Stomach (tissue), 9 donors: ENCODE data around the gene AUTS2. TPM values are rescaled to one million over a fixed set of nuclear protein-coding genes. Genes with fewer than 3 reads are reported as not detected.

Experiments used
- DNase-seq, 2 donors: peaks; one replicate each; pipeline versions ENCODE4 v3.0.0 to v3.0.0-alpha.2; 2013 to 2019
- H3K27ac ChIP-seq, 5 donors: fragments of 200-600 bp in 4 of 5; sonication (generic) in 4 of 5; one replicate each; pipeline ENCODE4 v1.5.1; 2013 to 2019; ENCODE audit warnings: mild to moderate bottlenecking in 1 of 5, moderate library complexity in 1 of 5
- H3K27me3 ChIP-seq, 3 donors: fragments of 200-600 bp; sonication (generic); one replicate each; pipeline ENCODE4 v1.5.1; 2017 to 2019; ENCODE audit warnings: mixed run types in 1 of 3
- H3K36me3 ChIP-seq, 4 donors: fragments of 200-600 bp; sonication (generic); 1 replicate in 3 of 4; 2 replicates in 1 of 4; pipeline ENCODE4 v1.5.1; 2016 to 2019
- H3K4me1 ChIP-seq, 4 donors: fragments of 200-600 bp; sonication (generic); one replicate each; pipeline ENCODE4 v1.5.1; 2016 to 2019
- H3K4me3 ChIP-seq, 4 donors: fragments of 200-600 bp; sonication (generic) in 3 of 4; one replicate each; pipeline ENCODE4 v1.5.1; 2016 to 2019; ENCODE audit warnings: mild to moderate bottlenecking in 1 of 4
- H3K9me3 ChIP-seq, 4 donors: fragments of 200-600 bp; sonication (generic); one replicate each; pipeline ENCODE4 v1.5.1; 2016 to 2019
- CTCF ChIP-seq, 7 experiments: fragments of 450-650 bp in 4 of 7; fragments of 200-600 bp in 3 of 7; sonication (generic) in 3 of 7; IDR thresholded peaks; one replicate each; pipeline ENCODE4 v1.5.1; 2016 to 2019; ENCODE audit warnings: antibody characterized with exemption in 7 of 7, control low read depth in 2 of 7, mild to moderate bottlenecking in 1 of 7
- EP300 ChIP-seq: sonication (generic); formaldehyde crosslinking; IDR thresholded peaks from one replicate; pipeline ENCODE4 v1.6.1; 2017; ENCODE audit warnings: antibody characterized with exemption
- POLR2A ChIP-seq, 4 donors: fragments of 450-650 bp; IDR thresholded peaks; one replicate each; pipeline ENCODE4 v1.6.1; 2016; ENCODE audit warnings: antibody characterized with exemption in 4 of 4, control low read depth in 2 of 4, mild to moderate bottlenecking in 1 of 4, moderate library complexity in 1 of 4
- POLR2AphosphoS5 ChIP-seq, 3 donors: sonication (generic); formaldehyde crosslinking; IDR thresholded peaks; one replicate each; pipeline ENCODE4 v1.6.1; 2016; ENCODE audit warnings: antibody characterized with exemption in 3 of 3
- WGBS, 5 donors: extraction: QIAGEN DNeasy Blood & Tissue Kit in 3 of 5; methylation state at CpG; one replicate each; pipeline versions ENCODE4 v1.1.5 to v1.1.7; 2013 to 2018; 5-methylcytosine and 5-hydroxymethylcytosine counted together
- intact Hi-C: fragments of 100-400 bp; cut with DNase I; formaldehyde crosslinking; loops from one replicate; pipeline ENCODE4 v1.15.1; 2023; ENCODE audit warnings: low total_unique reads
- polyA plus RNA-seq, 3 donors: library from polyadenylated mRNA; stranded (reverse); fragments of 200-250 nt; gene quantifications; one replicate each; pipeline ENCODE4 v1.2.3, GENCODE V29; 2013
- total RNA-seq, 5 donors: library from RNA; depleted of rRNA; stranded (reverse); fragments of >200 nt; gene quantifications; one replicate each; pipeline versions ENCODE4 v1.1.0 to v1.2.3, GENCODE V29; 2014 to 2016
- donor health status: healthy with polysubstance abuse.
- donor health status: Bipolar disorder and iron deficiency.
- donor health status: healthy.

AUTS2 gene
- total and polyA plus RNA-seq, 8 donors: 3.8 to 90.3 (median 38.1) TPM

- intact Hi-C loops: no loop called here
- Histone ChIP-seq H3K27ac (no peak overlapping the region), H3K4me3 (no peak overlapping the region), H3K27me3 (no peaks in the 10 kb centered on the region), H3K9me3 (no peaks in the 10 kb centered on the region), H3K4me1 (peaks cover 0 to 13% (median 6%) of the 10 kb centered on the region in 4 donors), H3K36me3 (no peaks in the 10 kb centered on the region)
- TF ChIP-seq EP300: no peak
- no peak for TF ChIP-seq POLR2AphosphoS5 (IDR thresholded peaks at IDR 0.05)
- no peak for TF ChIP-seq POLR2A (IDR thresholded peaks at IDR 0.05)
- no peak for TF ChIP-seq CTCF (IDR thresholded peaks at IDR 0.05)
- no peak for DNase-seq
- 85 to 89% (median 85%) methylated on average over 8 of the region's 8 CpGs for WGBS, 5 donors
Measured at GRCh38 chr7:69684369-69685292, 86.4 kb downstream of the AUTS2 start.

GRCh38 chr7:69685293-69685631 lies 87.0 kb downstream of the AUTS2 start:
- no peak overlapping the region for H3K4me3 ChIP-seq
- peaks cover 0 to 13% (median 6%) of the 10 kb centered on the region in 4 donors for H3K4me1 ChIP-seq
- no peak for DNase-seq
- H3K27me3 ChIP-seq: no peaks in the 10 kb centered on the region
- no peaks in the 10 kb centered on the region for H3K9me3 ChIP-seq
- H3K27ac ChIP-seq: no peak overlapping the region
- WGBS, 5 donors: 0 to 19% (median 7%) methylated on average over 1 of the region's 1 CpG
- intact Hi-C loops: no loop called here
- TF ChIP-seq CTCF (IDR thresholded peaks at IDR 0.05) (no peak), POLR2A (IDR thresholded peaks at IDR 0.05) (no peak), POLR2AphosphoS5 (IDR thresholded peaks at IDR 0.05) (no peak), EP300 (no peak)
- H3K36me3 ChIP-seq: no peaks in the 10 kb centered on the region

- Histone ChIP-seq H3K9me3 (no peaks in the 10 kb centered on the region), H3K27me3 (no peaks in the 10 kb centered on the region), H3K36me3 (no peaks in the 10 kb centered on the region), H3K4me1 (peaks cover 0 to 13% (median 6%) of the 10 kb centered on the region in 4 donors), H3K4me3 (no peak overlapping the region), H3K27ac (no peak overlapping the region)
- intact Hi-C loops: no loop called here
- DNase-seq: no peak
- TF ChIP-seq CTCF (IDR thresholded peaks at IDR 0.05): no peak
- TF ChIP-seq EP300: no peak
- no peak for TF ChIP-seq POLR2AphosphoS5 (IDR thresholded peaks at IDR 0.05)
- TF ChIP-seq POLR2A (IDR thresholded peaks at IDR 0.05): no peak
- WGBS, 5 donors: 92 to 98% (median 93%) methylated on average over 2 of the region's 2 CpGs
Measured at GRCh38 chr7:69686366-69686765, 88.1 kb downstream of the AUTS2 start.

GRCh38 chr7:69687739-69688433 lies 89.6 kb downstream of the AUTS2 start:
- Histone ChIP-seq H3K27me3 (no peaks in the 10 kb centered on the region), H3K4me3 (no peak overlapping the region), H3K9me3 (no peaks in the 10 kb centered on the region), H3K36me3 (no peaks in the 10 kb centered on the region), H3K27ac (no peak overlapping the region), H3K4me1 (peaks cover 0 to 13% (median 3%) of the 10 kb centered on the region in 4 donors)
- TF ChIP-seq POLR2AphosphoS5 (IDR thresholded peaks at IDR 0.05): no peak
- TF ChIP-seq EP300: no peak
- no peak for TF ChIP-seq CTCF (IDR thresholded peaks at IDR 0.05)
- no peak for TF ChIP-seq POLR2A (IDR thresholded peaks at IDR 0.05)
- WGBS, 5 donors: 48 to 63% (median 53%) methylated on average over 4 of the region's 4 CpGs
- DNase-seq: no peak
- intact Hi-C loops: no loop called here
